CD4-positive, alpha-beta T cell (primary cell): ENCODE measurements around the gene B3GLCT. TPM values are rescaled to one million over a fixed set of nuclear protein-coding genes. Genes with fewer than 3 reads are reported as not detected.

Experiments
- ATAC-seq: fragments of 200-7000 bp; cut with Tn5 transposase; one replicate; pipeline ENCODE4 v1.10.0; 2022; ENCODE audit warnings: mild to moderate bottlenecking; ENCODE audit not compliant: poor library complexity
- CTCF ChIA-PET: fragments of 350-600 bp; sonication (Branson Sonifier 250); formaldehyde crosslinking; loops from one replicate; lab custom pipeline; 2021; ENCODE audit warnings: antibody characterized with exemption, inconsistent platforms; lab: Charles Lee
- POLR2A ChIA-PET: fragments of 350-600 bp; sonication (Branson Sonifier 250); formaldehyde crosslinking; loops from one replicate; lab custom pipeline; 2021; ENCODE audit warnings: antibody characterized with exemption, inconsistent platforms; lab: Charles Lee
- DNase-seq, 14 experiments: peaks; one replicate each; pipeline ENCODE4 v3.0.0-alpha.2; 2013 to 2020; ENCODE audit warnings: mixed read lengths in 2 of 14
- H3K27ac ChIP-seq, 2 donors: one replicate each; pipeline versions ENCODE4 v1.5.1 to v1.7.0; 2013; ENCODE audit warnings: low read length in 2 of 2, low read depth in 1 of 2, mild to moderate bottlenecking in 1 of 2
- H3K27me3 ChIP-seq, 2 experiments: 1 replicate in 1 of 2; 2 replicates in 1 of 2; pipeline versions ENCODE4 v1.6.1 to v1.7.0; 2013; ENCODE audit warnings: low read length in 2 of 2, control low read depth in 1 of 2, mild to moderate bottlenecking in 1 of 2, moderate library complexity in 1 of 2; ENCODE audit not compliant: insufficient read depth in 2 of 2, control insufficient read depth in 1 of 2
- H3K36me3 ChIP-seq: one replicate; pipeline ENCODE4 v1.6.1; 2013; ENCODE audit warnings: low read length, control low read depth; ENCODE audit not compliant: insufficient read depth
- H3K4me1 ChIP-seq: one replicate; pipeline ENCODE4 v1.6.1; 2013; ENCODE audit warnings: low read length, control low read depth; ENCODE audit not compliant: insufficient read depth
- H3K4me3 ChIP-seq: one replicate; pipeline ENCODE4 v1.5.1; 2013; ENCODE audit warnings: mild to moderate bottlenecking, low read length, moderate library complexity
- H3K9me3 ChIP-seq, 2 experiments: 1 replicate in 1 of 2; 2 replicates in 1 of 2; pipeline versions ENCODE4 v1.6.1 to v1.7.0; 2013; ENCODE audit warnings: low read length in 2 of 2, mild to moderate bottlenecking in 2 of 2, control low read depth in 1 of 2, moderate library complexity in 1 of 2; ENCODE audit not compliant: control insufficient read depth in 1 of 2, insufficient read depth in 1 of 2
- H3K27ac Mint-ChIP-seq: one replicate; pipeline ENCODE4 v1.8.0; 2020; ENCODE audit warnings: mixed read lengths
- H3K27me3 Mint-ChIP-seq: one replicate; pipeline ENCODE4 v1.8.0; 2021; ENCODE audit warnings: mixed read lengths
- H3K36me3 Mint-ChIP-seq: one replicate; pipeline ENCODE4 v1.8.0; 2021; ENCODE audit warnings: low read depth, mixed read lengths
- H3K4me1 Mint-ChIP-seq: one replicate; pipeline ENCODE4 v1.8.0; 2021; ENCODE audit warnings: low read depth, mixed read lengths
- H3K4me3 Mint-ChIP-seq: one replicate; pipeline ENCODE4 v1.8.0; 2020; ENCODE audit warnings: mild to moderate bottlenecking, mixed read lengths
- H3K9me3 Mint-ChIP-seq: one replicate; pipeline ENCODE4 v1.8.0; 2020; ENCODE audit warnings: mixed read lengths
- CTCF ChIP-seq: fragments of 200-600 bp; IDR thresholded peaks from one replicate; pipeline ENCODE4 v1.8.0; 2022; ENCODE audit warnings: antibody characterized with exemption, mild to moderate bottlenecking
- intact Hi-C, 2 experiments: fragments of 100-400 bp; cut with DNase I in 1 of 2; cut with micrococcal nuclease in 1 of 2; formaldehyde crosslinking; loops; one replicate each; pipeline versions ENCODE4 v1.15.1 to v1.9.0; 2023 to 2025; cut with DNase I, micrococcal nuclease
- total RNA-seq, 174 experiments: library from RNA in 2 of 174; stranded (reverse) in 2 of 174; gene quantifications; one replicate each; pipeline ENCODE4 v1.2.3 and lab custom pipeline; 2021 to 2026

B3GLCT gene
- total RNA-seq, 2 experiments from 2014 or later = 3.2 to 3.7 TPM

GRCh38 chr13:31245598-31246373 is 46.0 kb downstream of the B3GLCT start:
- Histone ChIP-seq H3K27me3 (no peaks in the 10 kb centered on the region), H3K4me3 (no peak overlapping the region), H3K9me3 (peaks cover 0 to 5% of the 10 kb centered on the region in 2 experiments), H3K4me1 (peaks cover 4% of the 10 kb centered on the region), H3K27ac (no peak overlapping the region), H3K36me3 (no peaks in the 10 kb centered on the region)
- H3K4me3 Mint-ChIP-seq = no peak overlapping the region
- no peak overlapping the region for H3K27ac Mint-ChIP-seq
- no peaks in the 10 kb centered on the region for H3K4me1 Mint-ChIP-seq
- no peaks in the 10 kb centered on the region for H3K9me3 Mint-ChIP-seq
- H3K27me3 Mint-ChIP-seq = no peaks in the 10 kb centered on the region
- POLR2A ChIA-PET = no interaction called here
- no peak for ATAC-seq
- intact Hi-C loops = no loop called here
- no peak for TF ChIP-seq CTCF
- CTCF ChIA-PET = interaction anchor here (2.0 kb wide), 1 partner anchor 9 kb away, joined by 6 read pairs; no protein-coding TSS in a partner anchor
- H3K36me3 Mint-ChIP-seq = peaks cover 35% of the 10 kb centered on the region
- no peak for DNase-seq

GRCh38 chr13:31246918-31247317 is 47.1 kb downstream of the B3GLCT start:
- Histone ChIP-seq H3K36me3 (no peaks in the 10 kb centered on the region), H3K4me3 (no peak overlapping the region), H3K9me3 (peaks cover 0 to 6% of the 10 kb centered on the region in 2 experiments), H3K27ac (no peak overlapping the region), H3K27me3 (no peaks in the 10 kb centered on the region), H3K4me1 (peaks cover 4% of the 10 kb centered on the region)
- peaks cover 46% of the 10 kb centered on the region for H3K36me3 Mint-ChIP-seq
- no peak overlapping the region for H3K4me3 Mint-ChIP-seq
- no peaks in the 10 kb centered on the region for H3K27me3 Mint-ChIP-seq
- no peak overlapping the region for H3K27ac Mint-ChIP-seq
- no peak for TF ChIP-seq CTCF
- intact Hi-C loops = no loop called here
- H3K9me3 Mint-ChIP-seq = peaks cover 4% of the 10 kb centered on the region
- DNase-seq (no peak), ATAC-seq (no peak)
- CTCF ChIA-PET = no interaction called here
- POLR2A ChIA-PET = no interaction called here
- H3K4me1 Mint-ChIP-seq = no peaks in the 10 kb centered on the region

GRCh38 chr13:31248361-31248760 is 48.6 kb downstream of the B3GLCT start:
- H3K36me3 Mint-ChIP-seq = peaks cover 59% of the 10 kb centered on the region

More at GRCh38 chr13:31248361-31248760, 48.6 kb downstream of the B3GLCT start:
- TF ChIP-seq CTCF = no peak
- Histone ChIP-seq H3K27ac (no peak overlapping the region), H3K9me3 (peaks cover 0 to 6% of the 10 kb centered on the region in 2 experiments), H3K36me3 (no peaks in the 10 kb centered on the region), H3K4me1 (peaks cover 4% of the 10 kb centered on the region), H3K4me3 (no peak overlapping the region), H3K27me3 (no peaks in the 10 kb centered on the region)
- H3K9me3 Mint-ChIP-seq = peaks cover 10% of the 10 kb centered on the region
- ChIA-PET CTCF (interaction anchor here (0.9 kb wide), 1 partner anchor 18 kb away, joined by 3 read pairs; no protein-coding TSS in a partner anchor), POLR2A (no interaction called here)
- H3K4me3 Mint-ChIP-seq = no peak overlapping the region
- DNase-seq = no peak
- ATAC-seq = no peak
- H3K27ac Mint-ChIP-seq = no peak overlapping the region
- no peaks in the 10 kb centered on the region for H3K4me1 Mint-ChIP-seq
- H3K27me3 Mint-ChIP-seq = no peaks in the 10 kb centered on the region
- intact Hi-C loops = no loop called here
